Stimulated activated memory B cell treated with anti-CD40 and anti-IgM and Interleukin-4, amounts not matched to agents 10 μg/mL and 1 μg/mL and 100 μg/mL, for 72 hours (primary cell): Measurements from ENCODE around the gene TMOD1.

Source experiments
- ATAC-seq: fragments of 150-1000 bp; cut with Tn5 transposase; 2 replicates; pipeline ENCODE4 v1.10.0; 2021
- H3K27ac Mint-ChIP-seq: one replicate; pipeline ENCODE4 v1.8.0; 2022; ENCODE audit warnings: mild to moderate bottlenecking, mixed read lengths
- H3K27me3 Mint-ChIP-seq: one replicate; pipeline ENCODE4 v1.8.0; 2022; ENCODE audit warnings: mixed read lengths
- H3K36me3 Mint-ChIP-seq: one replicate; pipeline ENCODE4 v1.8.0; 2022; ENCODE audit warnings: mixed read lengths
- H3K4me1 Mint-ChIP-seq: one replicate; pipeline ENCODE4 v1.8.0; 2022; ENCODE audit warnings: mixed read lengths
- H3K4me3 Mint-ChIP-seq: one replicate; pipeline ENCODE4 v1.8.0; 2022; ENCODE audit warnings: mild to moderate bottlenecking, moderate library complexity, mixed read lengths
- H3K9me3 Mint-ChIP-seq: one replicate; pipeline ENCODE4 v1.8.0; 2022; ENCODE audit warnings: mixed read lengths

Gene TMOD1

GRCh38 chr9:97519441-97519970, 18.0 kb downstream of the TMOD1 start:
- Mint-ChIP-seq H3K9me3 (no peaks in the 10 kb centered on the region), H3K27me3 (peaks cover 41% of the 10 kb centered on the region), H3K4me3 (no peak overlapping the region), H3K4me1 (no peaks in the 10 kb centered on the region), H3K36me3 (no peaks in the 10 kb centered on the region), H3K27ac (no peak overlapping the region)
- no peak for ATAC-seq

DNA sequence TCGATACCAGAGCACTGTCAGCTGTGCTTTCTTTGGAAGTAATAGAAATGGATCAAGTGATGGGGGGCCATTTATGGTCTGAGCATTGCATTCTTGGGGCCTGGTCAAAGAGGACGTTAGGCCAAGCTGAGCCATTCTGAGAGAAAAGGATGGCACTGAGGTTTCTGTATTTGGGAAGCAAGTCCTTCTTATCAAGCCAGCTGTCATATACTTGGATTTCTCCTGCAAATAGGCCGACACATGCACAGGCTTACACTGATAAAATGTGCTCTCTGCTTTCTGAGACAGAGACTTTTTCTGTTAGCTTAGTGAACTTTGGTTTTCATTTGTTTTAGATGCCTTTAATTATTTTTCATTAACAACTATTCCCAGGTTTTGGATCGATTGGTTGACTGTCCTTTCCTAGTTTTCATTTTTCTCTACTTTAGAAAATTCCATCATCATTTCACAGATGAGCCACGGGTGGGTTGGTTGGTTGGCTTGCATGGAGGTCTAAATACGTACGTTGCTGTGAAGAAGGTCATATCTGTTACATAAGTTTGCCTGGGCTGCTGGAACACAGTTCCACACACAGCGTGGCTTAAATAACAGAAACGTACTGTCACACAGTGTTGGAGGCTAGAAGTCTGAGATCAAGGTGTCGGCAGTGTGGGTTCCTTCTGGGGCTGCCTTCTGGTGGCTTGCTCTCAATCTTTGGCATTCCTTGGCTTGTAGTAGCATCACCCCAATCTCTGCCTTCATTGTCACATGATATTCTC, 20.3 kb downstream of the TMOD1 start:
- no peaks in the 10 kb centered on the region for H3K9me3 Mint-ChIP-seq
- H3K36me3 Mint-ChIP-seq, result no peaks in the 10 kb centered on the region
- no peak overlapping the region for H3K4me3 Mint-ChIP-seq
- H3K27me3 Mint-ChIP-seq, result peaks cover 31% of the 10 kb centered on the region
- H3K27ac Mint-ChIP-seq, result no peak overlapping the region
- ATAC-seq, result no peak
- no peaks in the 10 kb centered on the region for H3K4me1 Mint-ChIP-seq

GRCh38 chr9:97524424-97524823, 23.0 kb downstream of the TMOD1 start:
- no peak overlapping the region for H3K4me3 Mint-ChIP-seq
- ATAC-seq, result no peak
- peaks cover 4% of the 10 kb centered on the region for H3K27me3 Mint-ChIP-seq
- H3K36me3 Mint-ChIP-seq, result no peaks in the 10 kb centered on the region
- no peak overlapping the region for H3K27ac Mint-ChIP-seq
- peaks cover 13% of the 10 kb centered on the region for H3K4me1 Mint-ChIP-seq
- H3K9me3 Mint-ChIP-seq, result no peaks in the 10 kb centered on the region

DNA sequence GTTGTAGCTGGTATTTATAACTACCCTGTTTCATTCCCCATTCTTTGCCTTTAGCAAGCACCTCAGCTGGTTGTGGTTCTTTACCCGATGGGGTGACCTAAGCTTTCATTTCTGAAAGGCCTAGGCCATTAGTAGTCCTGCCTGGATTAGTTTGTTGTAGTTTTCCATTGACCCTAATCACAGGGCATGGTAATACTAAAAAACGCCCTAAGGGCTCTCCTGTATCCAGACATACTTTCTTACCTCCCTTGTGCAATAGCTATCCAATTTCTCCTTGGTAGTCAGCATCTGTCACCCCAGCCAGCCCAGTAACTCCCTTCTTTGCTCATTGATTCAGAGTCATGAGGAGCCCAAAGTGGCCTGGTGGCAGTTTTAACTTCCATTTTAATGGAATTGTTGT, 24.0 kb downstream of the TMOD1 start:
- no peaks in the 10 kb centered on the region for H3K27me3 Mint-ChIP-seq
- no peak overlapping the region for H3K27ac Mint-ChIP-seq
- no peaks in the 10 kb centered on the region for H3K36me3 Mint-ChIP-seq
- peaks cover 19% of the 10 kb centered on the region for H3K4me1 Mint-ChIP-seq
- ATAC-seq, result no peak
- no peak overlapping the region for H3K4me3 Mint-ChIP-seq
- no peaks in the 10 kb centered on the region for H3K9me3 Mint-ChIP-seq

DNA sequence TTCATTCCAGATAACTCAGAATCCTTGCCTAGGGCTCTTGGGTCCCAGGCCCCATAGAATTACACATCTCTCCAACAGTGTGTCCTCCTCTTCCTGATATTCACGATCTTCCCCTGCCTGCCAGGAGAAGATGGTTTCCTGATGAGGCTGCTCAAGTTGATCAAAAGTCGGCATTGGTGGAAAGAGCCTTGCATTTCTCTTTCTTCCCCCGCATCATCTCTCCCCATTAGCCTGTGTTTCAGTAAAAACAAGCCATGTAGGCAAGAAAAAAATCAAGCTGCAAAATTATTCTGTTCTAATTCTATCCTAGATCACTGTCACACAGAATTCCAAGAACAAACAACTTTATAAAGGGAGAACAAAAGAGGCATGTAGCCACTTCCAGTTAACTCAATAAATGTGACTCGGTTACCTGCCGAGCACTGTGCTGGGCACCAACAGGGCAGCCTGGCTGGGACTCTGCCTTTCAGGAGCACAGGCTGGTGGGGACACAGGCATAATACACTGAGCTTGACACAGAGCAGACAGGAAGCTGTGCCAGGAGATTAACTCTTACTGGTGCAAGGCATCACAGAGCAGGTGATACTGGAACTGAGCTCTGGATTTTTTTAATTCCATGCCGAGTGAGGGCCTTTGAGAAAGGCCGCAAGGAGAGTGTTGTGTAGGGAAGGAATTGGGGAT, 25.6 kb downstream of the TMOD1 start:
- H3K27me3 Mint-ChIP-seq, result no peaks in the 10 kb centered on the region
- H3K27ac Mint-ChIP-seq, result no peak overlapping the region
- no peak overlapping the region for H3K4me3 Mint-ChIP-seq
- peaks cover 19% of the 10 kb centered on the region for H3K4me1 Mint-ChIP-seq
- no peaks in the 10 kb centered on the region for H3K36me3 Mint-ChIP-seq
- H3K9me3 Mint-ChIP-seq, result no peaks in the 10 kb centered on the region
- no peak for ATAC-seq

- H3K4me3 Mint-ChIP-seq, result no peak overlapping the region
- no peaks in the 10 kb centered on the region for H3K9me3 Mint-ChIP-seq
- peak; percentile 28 for ATAC-seq
- peaks cover 19% of the 10 kb centered on the region for H3K4me1 Mint-ChIP-seq
- no peaks in the 10 kb centered on the region for H3K27me3 Mint-ChIP-seq
- peak overlapping the region; percentile 85 for H3K27ac Mint-ChIP-seq
- H3K36me3 Mint-ChIP-seq, result no peaks in the 10 kb centered on the region
Observed at GRCh38 chr9:97527626-97528528, 26.4 kb downstream of the TMOD1 start.

GRCh38 chr9:97528529-97529230, 27.2 kb downstream of the TMOD1 start:
- H3K36me3 Mint-ChIP-seq, result no peaks in the 10 kb centered on the region
- H3K27ac Mint-ChIP-seq, result peak overlapping the region; percentile 85
- ATAC-seq, result peak; percentile 32

GRCh38 chr9:97529363-97530076, 28.1 kb downstream of the TMOD1 start:
- ATAC-seq, result peak; percentile 81
- Mint-ChIP-seq H3K36me3 (no peaks in the 10 kb centered on the region), H3K4me1 (peaks cover 19% of the 10 kb centered on the region), H3K9me3 (no peaks in the 10 kb centered on the region), H3K4me3 (no peak overlapping the region), H3K27ac (peak overlapping the region; percentile 85), H3K27me3 (no peaks in the 10 kb centered on the region)

More at GRCh38 chr9:97528529-97529230, 27.2 kb downstream of the TMOD1 start:
- Mint-ChIP-seq H3K4me1 (peaks cover 19% of the 10 kb centered on the region), H3K9me3 (no peaks in the 10 kb centered on the region), H3K27me3 (no peaks in the 10 kb centered on the region), H3K4me3 (no peak overlapping the region)

GRCh38 chr9:97531888-97532376, 30.5 kb downstream of the TMOD1 start:
- peaks cover 19% of the 10 kb centered on the region for H3K4me1 Mint-ChIP-seq
- H3K27me3 Mint-ChIP-seq, result no peaks in the 10 kb centered on the region
- no peak for ATAC-seq
- H3K36me3 Mint-ChIP-seq, result no peaks in the 10 kb centered on the region
- H3K27ac Mint-ChIP-seq, result no peak overlapping the region
- no peaks in the 10 kb centered on the region for H3K9me3 Mint-ChIP-seq
- H3K4me3 Mint-ChIP-seq, result no peak overlapping the region

GRCh38 chr9:97534185-97534584, 32.7 kb downstream of the TMOD1 start:
- no peaks in the 10 kb centered on the region for H3K9me3 Mint-ChIP-seq
- no peaks in the 10 kb centered on the region for H3K27me3 Mint-ChIP-seq

GRCh38 chr9:97534961-97535594, 33.6 kb downstream of the TMOD1 start:
- H3K4me1 Mint-ChIP-seq, result peaks cover under 1% of the 10 kb centered on the region
- H3K36me3 Mint-ChIP-seq, result no peaks in the 10 kb centered on the region
- no peak overlapping the region for H3K4me3 Mint-ChIP-seq
- ATAC-seq, result no peak
- no peaks in the 10 kb centered on the region for H3K9me3 Mint-ChIP-seq
- H3K27me3 Mint-ChIP-seq, result no peaks in the 10 kb centered on the region
- H3K27ac Mint-ChIP-seq, result no peak overlapping the region

More at GRCh38 chr9:97534185-97534584, 32.7 kb downstream of the TMOD1 start:
- H3K4me1 Mint-ChIP-seq, result peaks cover 9% of the 10 kb centered on the region
- no peak overlapping the region for H3K4me3 Mint-ChIP-seq
- no peaks in the 10 kb centered on the region for H3K36me3 Mint-ChIP-seq
- no peak for ATAC-seq
- no peak overlapping the region for H3K27ac Mint-ChIP-seq

DNA sequence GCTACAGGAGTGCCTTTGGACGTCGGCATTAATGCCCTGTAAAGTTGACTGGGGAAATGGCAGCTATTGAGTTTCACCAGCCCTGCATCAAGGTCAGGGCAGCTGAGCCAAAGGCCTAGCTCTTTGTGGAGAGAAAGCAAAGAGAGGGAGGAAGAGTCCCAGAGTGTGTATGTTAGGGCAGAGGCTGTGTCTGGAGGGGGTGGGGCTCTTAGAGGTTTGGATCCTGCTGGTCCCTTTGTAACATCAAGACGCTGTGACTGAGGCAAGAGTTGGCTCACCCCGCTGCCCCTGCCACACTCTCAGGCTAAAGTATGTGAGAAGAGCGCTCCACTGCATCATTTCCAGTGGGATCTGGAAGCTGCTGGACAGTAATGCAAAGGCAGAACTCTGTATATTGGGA, 34.3 kb downstream of the TMOD1 start:
- Mint-ChIP-seq H3K27me3 (no peaks in the 10 kb centered on the region), H3K27ac (no peak overlapping the region), H3K4me1 (no peaks in the 10 kb centered on the region), H3K9me3 (no peaks in the 10 kb centered on the region), H3K4me3 (no peak overlapping the region), H3K36me3 (no peaks in the 10 kb centered on the region)
- ATAC-seq, result no peak

DNA sequence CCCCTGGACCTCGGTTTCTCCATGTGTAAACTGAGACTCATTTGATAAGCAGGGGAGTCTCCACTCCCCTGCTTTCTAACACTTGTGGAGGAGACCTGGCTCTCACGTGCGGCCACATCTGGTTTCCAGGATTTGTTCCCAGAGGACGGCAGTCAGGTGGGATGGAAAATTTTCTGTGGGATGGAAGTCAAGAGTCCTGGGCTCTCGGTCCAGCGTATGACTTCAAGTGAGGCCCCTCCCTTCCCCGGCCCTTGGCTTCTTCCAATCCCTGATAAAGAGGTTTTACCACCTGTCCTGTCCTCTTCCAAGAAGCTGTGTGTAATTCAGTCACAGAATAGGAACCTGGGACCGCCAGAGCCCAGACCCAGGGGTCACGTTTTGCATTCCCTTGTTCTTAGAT, 35.0 kb downstream of the TMOD1 start:
- no peak overlapping the region for H3K4me3 Mint-ChIP-seq

DNA sequence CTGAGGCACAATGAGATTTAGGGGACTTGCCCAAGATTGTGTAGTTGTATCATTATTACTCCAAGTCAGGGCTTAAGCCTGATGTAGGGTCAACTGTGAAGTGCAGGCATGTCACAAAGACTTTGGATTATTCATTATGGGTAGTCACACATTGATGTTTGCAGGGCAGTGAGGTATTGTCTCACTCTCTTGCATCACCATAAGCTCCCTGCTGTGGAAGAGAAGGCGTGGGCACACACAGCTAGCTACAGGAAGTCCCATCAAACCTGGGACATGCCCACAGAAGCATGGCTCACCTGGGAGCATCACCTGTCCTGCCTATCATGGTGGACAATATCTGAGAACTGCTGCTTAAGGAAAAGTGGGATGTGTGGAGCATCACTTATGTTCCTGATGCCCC, 42.1 kb downstream of the TMOD1 start:
- Mint-ChIP-seq H3K27ac (no peak overlapping the region), H3K9me3 (no peaks in the 10 kb centered on the region), H3K4me1 (no peaks in the 10 kb centered on the region), H3K36me3 (no peaks in the 10 kb centered on the region), H3K27me3 (peaks cover 4% of the 10 kb centered on the region), H3K4me3 (no peak overlapping the region)
- ATAC-seq, result no peak

More for the DNA sequence above, 35.0 kb downstream of the TMOD1 start:
- Mint-ChIP-seq H3K36me3 (no peaks in the 10 kb centered on the region), H3K4me1 (no peaks in the 10 kb centered on the region), H3K9me3 (no peaks in the 10 kb centered on the region), H3K27ac (no peak overlapping the region), H3K27me3 (no peaks in the 10 kb centered on the region)
- ATAC-seq, result no peak
